ENCODE data around the gene IMPDH2.
A peak's percentile ranks its signal among the peaks of the same experiment; 100 is the strongest.

Gene IMPDH2

GRCh38 chr3:49005303-49005680 is 23.9 kb downstream of the IMPDH2 start:
- no peak for DNase-seq

GRCh38 chr3:49004352-49005302 is 24.6 kb downstream of the IMPDH2 start:
- no peak for DNase-seq

DNA sequence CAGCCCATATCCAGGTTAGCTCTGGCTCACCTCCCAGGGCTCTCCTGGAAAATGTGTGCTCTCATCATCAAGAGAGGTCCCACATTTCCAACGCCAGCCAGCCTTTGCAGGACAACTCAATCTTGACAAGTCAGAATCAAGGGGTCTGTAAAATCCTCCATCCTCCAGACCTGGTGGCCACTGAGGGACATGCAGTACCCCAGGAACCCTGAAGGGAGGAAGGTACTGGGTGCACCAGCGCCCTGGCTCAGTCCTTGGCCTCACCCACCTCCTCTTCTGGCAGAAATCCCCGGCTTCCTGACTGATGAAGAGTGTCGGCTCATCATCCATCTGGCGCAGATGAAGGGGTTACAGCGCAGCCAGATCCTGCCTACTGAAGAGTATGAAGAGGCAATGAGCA is 28.0 kb downstream of the IMPDH2 start:
- no peak for DNase-seq

DNA sequence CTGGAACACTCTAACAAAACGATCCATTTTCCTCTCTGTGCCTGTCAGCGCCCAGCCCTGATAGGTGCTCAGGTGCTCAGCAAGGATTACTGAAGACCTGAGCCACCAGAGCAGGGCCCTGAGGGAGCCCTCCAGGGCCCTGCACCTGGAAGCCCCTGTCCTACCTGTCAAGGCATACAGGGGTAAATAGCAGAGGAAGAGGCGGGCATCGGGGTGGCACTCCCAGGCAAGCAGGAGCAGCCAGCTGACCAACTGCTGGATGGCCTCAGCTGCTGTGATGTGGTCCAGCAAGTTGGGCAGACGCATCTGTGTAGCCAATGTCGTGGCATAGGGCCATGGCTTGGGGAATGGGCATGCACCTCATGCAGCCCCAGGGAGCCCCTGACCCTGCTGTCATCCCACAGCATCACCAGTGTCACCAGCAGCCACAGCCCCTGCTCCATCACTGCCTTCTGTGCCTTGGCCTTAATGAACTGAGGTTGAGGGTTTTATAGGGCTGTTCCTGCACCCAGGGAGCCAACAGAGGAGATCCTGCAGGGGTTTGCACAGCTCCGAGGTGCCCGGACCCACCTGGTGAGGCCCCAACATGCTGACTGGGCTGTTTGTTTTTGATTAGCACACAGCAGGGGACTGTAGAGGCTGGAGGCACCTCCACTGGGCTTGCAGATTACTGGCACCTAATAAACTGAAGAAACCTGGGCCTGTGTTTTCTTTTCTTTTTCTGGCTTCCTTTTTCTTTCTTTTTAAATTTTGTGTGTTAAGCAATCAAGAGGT is 29.9 kb downstream of the IMPDH2 start:
- DNase-seq = no peak

DNA sequence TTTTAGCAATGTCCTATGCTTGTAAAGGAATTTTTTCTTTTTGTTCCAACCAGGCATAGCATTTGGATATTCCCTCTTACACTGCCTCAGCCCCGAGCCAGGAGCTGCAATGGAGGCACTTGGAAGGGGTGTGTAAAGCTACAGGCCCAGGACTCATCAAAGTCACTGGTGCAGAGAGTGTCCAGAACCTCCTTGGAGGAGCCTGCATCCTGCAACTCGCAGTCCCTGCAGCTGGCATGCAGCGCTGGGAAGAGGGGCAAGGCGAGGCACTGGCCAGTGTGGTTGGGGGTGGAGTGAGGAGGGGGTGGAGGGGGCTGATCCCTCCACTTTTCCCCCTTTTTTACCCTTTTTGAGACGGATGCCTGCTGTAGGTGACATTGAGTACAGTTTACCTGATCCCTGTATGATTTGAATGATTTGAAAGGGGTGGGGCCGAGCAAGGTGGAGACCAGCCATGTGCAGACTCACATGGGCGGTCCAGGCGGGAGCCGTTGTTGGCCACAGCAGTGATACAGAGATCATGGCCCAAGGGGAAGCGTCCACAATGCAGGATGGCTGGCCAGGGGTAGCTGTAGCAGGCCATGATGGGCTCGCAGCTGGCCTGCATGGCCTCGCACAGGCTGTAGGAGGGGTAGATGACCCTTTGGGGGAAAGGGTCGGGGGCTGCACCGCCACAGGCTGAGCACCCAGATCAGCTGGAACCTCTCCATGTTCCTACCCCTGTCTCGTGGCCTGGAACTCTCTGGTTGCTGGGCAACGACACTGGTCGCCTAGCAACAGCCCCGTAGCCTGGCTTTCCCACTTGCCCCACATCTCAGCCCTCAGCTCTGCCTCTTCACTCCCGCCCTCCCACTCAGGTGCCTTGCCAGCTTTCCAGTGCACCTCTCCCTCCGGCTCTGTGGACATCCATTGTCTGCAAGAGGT is 31.2 kb downstream of the IMPDH2 start:
- DNase-seq = no peak

DNA sequence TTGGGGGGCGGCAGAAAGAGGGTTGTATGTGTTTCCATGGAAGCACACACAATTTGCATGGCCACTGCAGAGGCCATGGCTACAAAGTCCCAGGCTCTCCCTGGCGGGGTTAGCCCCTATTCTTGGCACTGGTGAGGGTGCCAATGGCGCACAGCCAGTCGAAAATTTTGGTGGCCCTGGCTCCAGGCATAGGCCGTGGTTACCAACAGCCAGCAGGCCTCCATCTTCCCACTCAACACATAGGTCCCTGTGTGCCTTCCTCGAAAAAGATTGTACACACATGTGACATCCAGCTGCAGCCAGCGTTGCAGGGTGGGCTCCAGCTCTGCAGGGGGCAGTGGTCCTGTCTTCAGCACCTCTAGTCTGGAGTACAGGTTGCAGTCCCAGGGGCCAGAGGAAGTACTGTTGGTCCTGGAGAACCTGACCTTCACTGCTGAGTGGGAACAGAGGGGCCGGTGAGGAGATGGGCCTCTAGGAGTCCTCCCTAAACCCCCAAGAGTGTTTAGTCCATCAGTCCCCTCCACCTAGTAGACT is 32.0 kb downstream of the IMPDH2 start:
- DNase-seq = no peak

- no peak for DNase-seq
Measured at GRCh38 chr3:48996640-48997039, 32.6 kb downstream of the IMPDH2 start.

DNA sequence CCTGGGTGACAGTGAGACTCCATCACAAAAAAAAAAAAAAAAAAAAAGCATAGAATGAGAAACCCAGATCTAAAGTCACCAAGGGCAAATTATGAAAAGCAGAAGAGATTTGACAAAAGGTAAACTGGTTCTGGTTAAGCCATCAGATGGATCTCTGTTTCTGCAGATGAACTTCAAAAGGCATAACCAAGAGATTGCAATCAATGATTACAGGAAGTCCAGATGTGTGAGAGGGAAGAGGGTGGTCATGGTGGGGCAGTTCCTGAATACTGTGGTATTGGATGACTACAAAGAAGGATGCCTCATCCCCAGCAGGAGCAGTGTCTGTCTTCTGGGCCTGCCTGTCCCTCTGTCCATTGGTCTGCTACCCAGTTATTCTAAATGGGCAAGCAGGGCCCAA is 35.4 kb downstream of the IMPDH2 start:
- no peak for DNase-seq

DNA sequence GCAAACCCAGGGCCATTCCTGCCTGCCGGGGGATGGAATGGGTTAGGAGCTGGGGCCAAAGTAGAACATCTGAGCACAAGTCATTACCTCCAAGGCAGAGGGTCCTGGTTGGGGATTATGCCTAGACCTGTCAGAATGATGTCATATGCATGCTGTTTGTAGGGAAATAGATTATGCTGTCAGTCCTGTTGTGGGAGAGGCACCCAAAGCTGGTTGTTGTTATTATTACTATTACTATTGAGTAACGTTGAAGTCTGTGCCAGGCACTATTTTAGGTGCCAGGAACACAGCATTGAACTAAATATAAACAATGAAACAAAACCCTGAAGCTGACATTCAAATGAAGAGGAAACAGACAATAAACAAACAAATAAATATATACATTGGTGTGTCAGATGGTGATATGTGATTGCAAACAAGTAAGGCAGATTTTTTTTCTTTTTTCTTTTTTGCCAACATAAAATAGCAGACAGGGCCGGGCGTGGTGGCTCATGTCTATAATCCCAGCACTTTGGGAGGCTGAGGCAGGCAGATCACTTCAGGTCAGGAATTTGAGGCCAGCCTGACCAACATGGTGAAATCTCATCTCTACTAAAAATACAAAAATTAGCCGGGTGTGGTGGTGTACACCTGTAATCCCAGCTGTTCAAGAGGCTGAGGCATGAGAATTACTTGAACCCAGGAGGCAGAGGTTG is 37.2 kb downstream of the IMPDH2 start:
- DNase-seq = no peak

DNA sequence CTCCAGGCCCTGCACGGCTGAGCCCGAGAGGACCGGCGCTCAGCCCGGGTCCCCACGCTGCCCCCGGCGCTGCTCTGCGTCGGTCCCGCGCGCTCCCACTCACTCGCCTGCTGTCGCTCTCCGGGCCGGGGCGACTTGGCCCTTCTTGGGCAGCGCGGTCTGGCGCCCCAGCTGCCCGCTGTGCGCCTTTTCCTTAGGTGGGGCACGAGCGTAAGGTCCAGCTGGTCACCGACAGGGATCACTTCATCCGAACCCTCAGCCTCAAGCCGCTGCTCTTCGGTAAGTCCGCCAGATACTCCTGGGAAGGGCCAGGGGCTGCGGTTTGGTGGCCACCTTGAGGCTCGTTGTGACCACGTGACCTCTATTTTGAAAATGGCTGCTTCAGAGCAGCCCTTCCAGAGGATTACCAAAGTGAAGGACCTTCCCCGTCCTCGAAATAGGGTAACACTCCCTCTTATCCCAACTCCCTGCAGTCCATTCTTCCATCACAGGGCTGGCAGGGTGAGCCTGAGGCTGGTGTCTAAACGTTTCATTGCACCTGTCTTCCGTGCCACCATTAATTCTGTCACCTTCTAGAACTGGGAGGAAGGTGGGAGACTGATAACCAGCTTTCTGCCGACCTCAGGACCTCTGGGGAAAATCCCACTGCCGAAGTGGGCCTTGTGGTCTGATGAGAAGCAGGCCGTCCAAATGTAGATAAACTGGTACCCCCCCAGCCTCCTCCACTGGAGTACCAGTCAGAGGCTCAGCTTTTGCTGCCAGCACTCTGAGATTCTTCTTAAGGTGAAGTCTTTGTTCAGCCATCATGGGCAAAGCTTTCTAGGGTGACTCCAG is 38.3 kb downstream of the IMPDH2 start:
- no peak for DNase-seq

DNA sequence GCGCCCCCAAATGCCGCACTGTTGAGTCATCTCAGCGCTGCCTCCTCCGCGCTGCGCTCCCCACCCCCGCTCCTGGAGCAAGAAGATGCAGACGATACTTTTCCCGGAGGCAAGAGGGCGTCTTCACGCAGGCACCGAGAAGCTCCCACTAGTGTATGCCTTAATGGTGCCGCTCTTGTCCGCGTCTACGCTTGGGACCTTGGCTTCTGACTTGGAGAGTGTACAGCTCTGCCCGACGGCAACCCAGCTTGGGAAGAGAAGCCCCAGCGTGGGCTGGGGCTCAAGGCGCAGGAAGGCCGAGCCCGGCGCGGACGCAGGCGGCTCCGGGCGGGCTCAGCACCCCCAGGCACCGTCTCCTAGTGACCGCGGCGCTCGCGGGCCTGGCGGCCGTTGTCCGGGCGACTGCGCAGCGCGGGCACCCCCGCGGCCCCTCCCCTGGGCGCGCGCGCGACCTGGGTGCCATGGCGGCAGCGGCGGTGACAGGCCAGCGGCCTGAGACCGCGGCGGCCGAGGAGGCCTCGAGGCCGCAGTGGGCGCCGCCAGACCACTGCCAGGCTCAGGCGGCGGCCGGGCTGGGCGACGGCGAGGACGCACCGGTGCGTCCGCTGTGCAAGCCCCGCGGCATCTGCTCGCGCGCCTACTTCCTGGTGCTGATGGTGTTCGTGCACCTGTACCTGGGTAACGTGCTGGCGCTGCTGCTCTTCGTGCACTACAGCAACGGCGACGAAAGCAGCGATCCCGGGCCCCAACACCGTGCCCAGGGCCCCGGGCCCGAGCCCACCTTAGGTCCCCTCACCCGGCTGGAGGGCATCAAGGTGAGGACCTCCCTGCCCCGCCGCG is 39.2 kb downstream of the IMPDH2 start, which contains the start of gene P4HTM:
P4HTM (plus strand) TSS at position 446 of the 840 bp plus-strand sequence; CDS start at position 462, 16 bp downstream.
- peak; percentile 68 for DNase-seq

- no peak for DNase-seq
Measured at GRCh38 chr3:48989126-48989795, 39.9 kb downstream of the IMPDH2 start.

GRCh38 chr3:48985831-48986376 is 43.3 kb downstream of the IMPDH2 start:
- DNase-seq = no peak

GRCh38 chr3:48984663-48985062 is 44.5 kb downstream of the IMPDH2 start:
- DNase-seq = no peak

DNA sequence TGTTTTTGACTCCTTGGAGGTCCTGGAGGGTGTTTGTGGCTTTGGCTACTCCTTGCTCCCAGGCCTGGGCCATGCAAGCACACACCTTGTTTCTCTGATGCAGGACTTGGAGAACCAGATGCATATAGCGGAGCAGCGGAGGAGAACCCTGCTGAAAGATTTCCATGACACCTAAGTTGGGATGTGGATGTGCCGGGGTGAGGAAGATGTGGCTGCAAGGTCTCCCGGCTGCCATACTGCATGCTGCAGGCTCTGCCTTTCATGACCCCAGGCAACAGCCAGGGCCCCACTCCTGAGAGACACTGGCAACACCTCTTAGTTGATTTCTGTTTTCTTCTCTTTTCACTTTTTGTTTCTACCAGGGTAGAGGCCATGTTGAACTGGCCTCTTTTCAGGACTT is 46.1 kb downstream of the IMPDH2 start:
- DNase-seq = no peak

- no peak for DNase-seq
Measured at GRCh38 chr3:48982686-48983085, 46.5 kb downstream of the IMPDH2 start.

GRCh38 chr3:48982016-48982415 is 47.2 kb downstream of the IMPDH2 start:
- no peak for DNase-seq

GRCh38 chr3:48980295-48980694 is 48.9 kb downstream of the IMPDH2 start:
- no peak for DNase-seq

GRCh38 chr3:48979451-48979850 is 49.7 kb downstream of the IMPDH2 start:
- DNase-seq = no peak

Data from GOT3 (cell line).